T-helper 1 cell (primary cell): ENCODE measurements around the gene FOXR2.

Experiments used
- DNase-seq, 5 donors: peaks; one replicate each; pipeline ENCODE4 v3.0.0-alpha.2; 2012 to 2020
- total RNA-seq, 4 donors: gene quantifications; one replicate each; lab custom pipeline; 2026; lab: John Stamatoyannopoulos, UW

FOXR2 gene, protein sequence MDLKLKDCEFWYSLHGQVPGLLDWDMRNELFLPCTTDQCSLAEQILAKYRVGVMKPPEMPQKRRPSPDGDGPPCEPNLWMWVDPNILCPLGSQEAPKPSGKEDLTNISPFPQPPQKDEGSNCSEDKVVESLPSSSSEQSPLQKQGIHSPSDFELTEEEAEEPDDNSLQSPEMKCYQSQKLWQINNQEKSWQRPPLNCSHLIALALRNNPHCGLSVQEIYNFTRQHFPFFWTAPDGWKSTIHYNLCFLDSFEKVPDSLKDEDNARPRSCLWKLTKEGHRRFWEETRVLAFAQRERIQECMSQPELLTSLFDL
- total RNA-seq = 0 reads per million in 4 donors

DNA sequence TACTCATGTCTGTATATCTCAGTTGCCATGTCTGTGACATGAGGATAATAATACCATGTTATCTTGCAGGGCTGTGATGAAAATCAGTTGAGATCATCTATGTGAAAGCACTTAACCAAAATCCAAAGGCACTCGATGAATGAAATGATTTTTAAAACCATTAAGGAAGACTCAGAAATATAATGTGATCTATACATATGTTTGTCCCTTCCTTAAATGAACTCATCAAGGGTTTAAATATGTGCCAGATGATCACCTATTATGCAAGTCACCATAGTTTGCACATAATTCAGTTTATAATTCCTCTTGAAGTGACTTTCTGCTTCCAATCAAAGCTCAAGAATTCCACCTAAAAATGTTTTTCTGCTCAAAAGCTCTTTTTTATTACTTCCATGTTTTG, at the start of gene FOXR2:
TSS of gene FOXR2 (plus strand) at position 301 of the 400 bp plus-strand sequence. CDS start 312 bp downstream, outside the sequence.
- DNase-seq = no peak

DNA sequence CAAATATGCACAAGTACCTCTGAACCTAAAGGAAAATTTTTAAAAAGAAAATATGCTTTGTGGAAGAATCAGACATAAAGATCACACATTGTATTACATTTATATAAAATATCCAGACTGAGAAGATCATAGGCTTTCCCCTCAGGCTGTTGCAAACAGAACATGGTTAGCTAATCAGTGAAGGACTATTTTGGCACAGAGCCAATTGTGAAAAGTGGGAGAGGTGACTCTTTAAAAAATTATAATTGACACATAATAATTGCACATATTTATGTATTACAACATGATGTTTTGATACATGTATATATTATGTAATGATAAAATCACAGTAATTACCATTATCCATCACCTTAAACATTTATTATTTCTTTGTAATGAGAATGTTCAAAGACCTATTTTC, 44.1 kb upstream of the FOXR2 start:
- DNase-seq = no peak

DNA sequence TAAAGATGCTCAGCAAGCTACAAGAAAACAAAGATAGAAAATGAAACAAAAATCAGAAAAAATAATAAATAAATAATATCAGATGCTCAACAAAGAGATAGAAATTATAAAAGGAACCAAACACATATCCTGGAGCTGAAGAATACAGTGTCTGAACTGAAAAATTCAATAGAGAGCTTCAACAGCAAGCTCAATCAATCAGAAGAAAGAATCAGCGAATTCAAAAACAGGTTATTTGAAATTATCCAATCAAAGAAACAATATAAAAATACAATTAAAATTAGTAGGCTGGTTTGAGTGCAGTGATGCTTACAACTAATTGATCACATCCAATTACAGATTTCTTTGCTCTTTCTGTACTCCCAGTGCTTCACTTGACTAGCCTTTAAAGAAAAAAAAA, 40.8 kb upstream of the FOXR2 start:
- DNase-seq = no peak

DNA sequence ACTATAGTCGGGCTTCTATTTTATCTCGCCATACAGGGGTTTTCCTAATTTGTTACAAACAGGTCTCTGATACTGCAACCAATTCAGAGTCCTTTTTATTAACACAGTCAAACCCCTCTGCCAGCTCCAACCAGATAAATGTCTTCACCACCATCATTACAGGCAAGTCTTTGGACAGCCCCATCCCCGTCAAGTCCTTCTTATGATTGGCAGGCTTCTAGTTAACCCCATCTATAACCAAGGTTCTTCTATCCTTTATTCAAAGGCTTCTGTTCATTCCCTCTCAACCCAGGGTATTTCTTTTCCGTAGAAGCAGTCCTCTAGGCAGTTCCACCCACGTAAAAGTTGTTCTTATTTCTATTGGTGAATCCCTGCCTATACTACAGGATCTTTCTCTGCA, 29.9 kb upstream of the FOXR2 start:
- no peak for DNase-seq

DNA sequence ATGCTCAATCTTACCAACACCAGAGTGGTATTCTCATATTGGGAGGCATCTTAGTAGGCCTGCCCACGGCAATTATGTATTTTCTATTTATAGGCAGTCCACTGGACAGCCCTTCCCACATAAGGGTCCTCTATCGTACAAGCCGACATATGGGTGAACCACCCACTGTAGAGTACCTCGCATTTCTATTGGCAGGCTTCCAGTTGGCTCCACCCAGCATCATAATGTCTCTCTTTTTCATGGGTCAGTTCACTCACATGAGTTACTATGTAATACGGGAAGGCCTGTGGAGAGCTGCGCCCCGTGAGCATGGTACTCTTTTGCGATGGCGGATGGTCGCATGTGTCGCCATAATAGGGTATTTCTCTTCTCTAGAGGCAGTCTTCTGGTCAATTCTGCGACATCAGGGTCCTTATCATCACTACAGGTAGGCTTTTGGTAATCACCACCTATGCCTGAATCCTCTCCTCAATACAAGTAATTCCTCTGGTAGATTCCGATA, 29.4 kb upstream of the FOXR2 start:
- no peak for DNase-seq

DNA sequence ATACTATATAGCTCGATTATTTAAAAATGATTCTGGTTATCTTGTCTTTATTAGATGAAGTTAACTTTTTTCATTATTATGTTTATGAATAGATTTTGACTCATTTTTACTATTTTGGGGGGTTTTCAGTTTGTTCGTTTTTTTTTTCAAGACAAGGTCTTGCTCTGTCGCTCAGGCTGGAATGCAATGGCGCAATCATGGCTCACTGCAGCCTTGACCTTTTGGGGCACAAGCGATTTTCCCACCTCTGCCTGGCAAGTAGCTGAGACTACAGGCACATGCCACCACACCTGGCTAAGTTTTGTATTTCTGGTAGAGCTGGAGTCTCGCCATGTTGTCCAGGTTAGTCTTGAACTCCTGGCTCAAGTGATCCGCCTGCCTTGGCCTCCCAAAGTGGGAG, 24.9 kb upstream of the FOXR2 start:
- DNase-seq = no peak

DNA sequence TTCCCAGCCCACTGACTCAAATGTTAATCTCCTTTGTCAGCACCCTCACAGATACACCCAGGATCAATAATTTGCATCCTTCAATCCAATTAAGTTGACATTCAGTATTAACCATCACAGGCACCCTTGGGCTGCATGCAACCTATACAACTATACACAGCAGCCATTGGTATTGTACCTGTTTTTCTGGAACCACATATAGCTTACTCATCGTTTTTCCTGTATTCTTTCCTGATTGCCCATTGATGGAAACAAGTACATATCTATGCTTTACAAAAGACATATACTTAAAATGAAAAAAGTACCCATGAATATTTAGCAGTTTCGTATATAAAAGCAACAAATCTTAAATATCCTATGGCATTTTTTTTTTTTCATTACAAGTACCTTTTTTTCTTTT, 3.7 kb upstream of the FOXR2 start:
- DNase-seq = no peak

DNA sequence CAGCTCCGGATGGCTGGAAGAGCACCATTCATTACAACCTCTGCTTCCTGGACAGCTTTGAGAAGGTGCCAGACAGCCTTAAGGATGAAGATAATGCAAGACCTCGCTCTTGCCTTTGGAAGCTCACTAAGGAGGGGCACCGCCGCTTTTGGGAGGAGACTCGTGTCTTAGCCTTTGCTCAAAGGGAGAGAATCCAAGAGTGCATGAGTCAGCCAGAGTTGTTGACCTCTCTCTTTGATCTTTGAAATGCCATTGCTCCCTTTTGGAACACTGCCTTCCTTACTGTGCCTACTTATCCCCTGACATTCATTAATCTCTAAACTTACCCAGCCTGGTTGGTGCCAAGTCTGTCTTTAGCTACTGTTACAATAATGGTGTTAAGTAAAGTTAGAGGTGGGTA, 1.2 kb downstream of the FOXR2 start:
- DNase-seq = no peak

DNA sequence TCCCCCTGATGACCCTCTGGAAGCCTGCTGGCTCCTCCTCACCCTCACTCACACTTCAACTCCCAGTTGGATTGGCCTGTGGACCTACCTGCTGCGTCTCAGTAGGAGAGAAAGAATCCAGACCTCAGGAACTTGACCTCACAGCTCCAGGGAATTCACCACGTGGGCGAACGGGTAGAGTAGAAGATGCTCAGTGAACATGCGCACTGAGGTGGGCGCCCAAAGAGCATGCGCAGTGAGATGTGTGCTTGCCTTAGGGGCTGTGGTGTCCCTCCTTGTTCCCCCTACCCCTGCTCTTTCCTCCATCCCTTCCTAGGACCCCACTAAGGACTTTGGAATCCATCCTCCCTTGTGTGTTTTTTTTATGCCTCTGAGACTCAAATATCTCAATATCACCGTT, 12.9 kb downstream of the FOXR2 start:
- no peak for DNase-seq

DNA sequence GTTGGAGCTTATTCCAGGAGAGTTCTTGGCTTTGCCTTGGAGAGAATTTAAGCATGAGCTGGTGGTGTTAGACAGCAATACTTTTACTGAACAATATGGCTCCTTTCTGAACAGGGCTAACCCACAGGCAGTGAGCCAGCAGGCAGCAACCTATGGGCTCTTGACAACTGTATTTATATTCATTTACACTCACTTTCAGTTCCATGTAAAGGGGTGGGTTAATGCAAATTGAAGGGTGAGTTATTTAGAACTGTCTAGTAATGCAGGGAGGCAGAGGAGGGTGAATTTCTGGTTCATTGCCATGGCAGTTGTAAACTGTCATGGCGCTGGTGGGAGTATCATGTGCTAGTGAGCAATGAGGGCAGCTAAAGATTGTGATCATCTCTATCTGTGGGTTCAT, 15.7 kb downstream of the FOXR2 start:
- no peak for DNase-seq

DNA sequence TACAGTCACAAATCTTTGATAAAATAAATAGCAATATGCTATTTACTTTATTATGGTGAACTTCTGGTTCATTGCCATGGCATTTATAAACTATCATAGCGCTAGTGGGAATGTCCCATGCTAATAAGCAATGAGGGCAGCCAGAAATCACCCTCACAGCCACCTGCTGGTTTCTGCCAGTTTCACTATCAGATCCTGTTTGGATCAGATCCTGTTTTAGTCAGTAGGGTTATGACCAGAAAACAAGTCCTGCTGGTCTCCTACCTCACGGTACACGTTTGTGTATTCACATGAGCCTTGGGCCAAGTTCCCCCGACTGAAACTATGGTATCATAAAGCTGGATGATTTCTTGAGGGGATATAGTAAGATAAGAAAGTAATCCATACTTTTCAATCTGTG, 17.7 kb downstream of the FOXR2 start:
- no peak for DNase-seq

DNA sequence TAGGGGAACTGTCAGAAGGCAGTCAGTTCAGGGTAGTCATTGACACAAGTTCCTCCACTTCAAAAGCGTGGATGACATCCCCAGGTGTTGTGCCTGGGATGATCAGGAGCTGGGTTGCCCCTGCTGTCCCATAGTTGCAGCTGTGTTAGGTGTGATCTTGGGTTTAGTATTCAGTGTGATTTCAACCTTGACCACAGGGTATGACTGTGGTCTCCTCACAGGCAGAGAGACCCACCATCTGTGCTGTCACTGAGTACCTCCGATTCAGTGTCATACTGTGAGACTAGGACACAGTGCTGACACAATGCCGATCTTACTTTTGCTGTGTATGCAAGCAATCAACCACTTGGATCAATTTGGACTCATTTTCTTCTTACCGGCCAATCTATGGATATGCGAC, 25.2 kb downstream of the FOXR2 start:
- no peak for DNase-seq

DNA sequence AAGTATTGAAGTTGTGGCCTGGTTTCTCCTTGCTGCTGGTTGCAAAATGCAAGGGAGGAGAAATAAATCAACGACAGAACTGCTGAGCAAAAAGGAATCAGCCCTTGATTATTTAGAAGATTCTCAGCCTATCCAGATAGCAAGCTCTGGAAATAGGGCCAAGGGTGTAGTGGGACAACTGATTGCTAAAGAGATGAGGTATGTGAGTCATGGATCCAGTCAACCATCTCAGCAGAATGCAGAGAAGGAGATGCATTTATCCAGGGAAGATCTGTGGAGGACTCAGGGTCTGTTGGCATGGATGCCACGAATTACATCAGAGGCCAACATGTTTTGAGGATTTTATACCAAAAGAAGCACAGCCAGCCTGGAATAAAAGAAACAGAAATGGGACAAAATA, 36.7 kb downstream of the FOXR2 start:
- no peak for DNase-seq

DNA sequence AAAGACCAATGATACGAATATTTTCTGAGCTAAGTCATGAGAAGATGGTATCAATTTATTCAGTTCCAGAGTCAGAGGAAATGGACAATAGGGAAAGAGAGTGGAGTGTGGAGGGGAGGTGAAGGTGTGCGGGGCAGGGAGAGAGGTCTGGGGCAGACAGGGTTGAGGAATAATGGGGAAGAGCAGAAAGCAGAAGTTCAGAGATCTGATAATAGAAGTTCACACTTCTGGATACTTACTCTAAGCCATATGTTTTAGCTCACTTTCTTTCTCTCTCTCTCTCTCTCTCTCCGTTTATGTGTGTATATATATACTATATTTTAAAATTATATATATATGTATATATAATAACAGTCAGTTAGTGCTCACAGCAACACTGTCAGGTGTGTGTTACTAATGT, 40.4 kb downstream of the FOXR2 start:
- DNase-seq = no peak

DNA sequence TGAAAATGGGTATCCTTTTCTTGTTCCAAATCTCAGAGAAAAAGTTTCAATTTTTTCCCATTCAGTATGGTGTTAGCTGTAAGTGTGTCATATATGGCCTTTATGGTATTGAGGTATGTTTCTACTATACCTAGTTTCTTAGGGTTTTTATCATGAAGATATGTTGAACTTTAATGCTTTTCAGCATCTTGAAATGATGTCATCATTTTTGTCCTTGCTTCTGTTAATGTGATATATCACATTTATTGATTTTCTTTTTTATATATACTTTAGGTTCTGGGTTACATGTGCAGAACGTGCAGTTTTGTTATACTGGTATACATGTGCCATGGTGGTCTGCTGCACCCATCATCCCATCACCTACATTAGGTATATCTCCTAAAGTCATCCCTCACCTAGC, 44.9 kb downstream of the FOXR2 start:
- DNase-seq = no peak
